GM21529 (cell line): ENCODE results near the gene RHOBTB1.

ENCODE experiments used
- ATAC-seq: cut with Tn5 transposase; IDR thresholded peaks from one replicate; pipeline ENCODE4 v1.9.1; 2021; ENCODE audit not compliant: unreplicated experiment

RHOBTB1 gene

GRCh38 chr10:60967260-60967659 lies 23.3 kb upstream of the RHOBTB1 start:
- ATAC-seq, result no peak

- ATAC-seq, result no peak
Measured at GRCh38 chr10:60965696-60966095, 21.7 kb upstream of the RHOBTB1 start.

GRCh38 chr10:60964257-60965235 lies 20.6 kb upstream of the RHOBTB1 start:
- peak; percentile 74 for ATAC-seq

- no peak for ATAC-seq
Measured at GRCh38 chr10:60963441-60964256, 19.7 kb upstream of the RHOBTB1 start.

GRCh38 chr10:60962946-60963345 lies 19.0 kb upstream of the RHOBTB1 start:
- no peak for ATAC-seq

GRCh38 chr10:60960913-60961312 lies 16.9 kb upstream of the RHOBTB1 start:
- no peak for ATAC-seq

- no peak for ATAC-seq
Measured at GRCh38 chr10:60960031-60960430, 16.0 kb upstream of the RHOBTB1 start.

- no peak for ATAC-seq
Measured at GRCh38 chr10:60958892-60959601, 15.1 kb upstream of the RHOBTB1 start.

- ATAC-seq, result no peak
Measured at GRCh38 chr10:60957667-60958221, 13.8 kb upstream of the RHOBTB1 start.

- no peak for ATAC-seq
Measured at GRCh38 chr10:60955957-60956425, 12.0 kb upstream of the RHOBTB1 start.

- no peak for ATAC-seq
Measured at GRCh38 chr10:60955316-60955715, 11.3 kb upstream of the RHOBTB1 start.

- ATAC-seq, result no peak
Measured at GRCh38 chr10:60954035-60954434, 10.1 kb upstream of the RHOBTB1 start.

- ATAC-seq, result no peak
Measured at GRCh38 chr10:60953420-60953819, 9.4 kb upstream of the RHOBTB1 start.

- no peak for ATAC-seq
Measured at GRCh38 chr10:60952846-60953220, 8.8 kb upstream of the RHOBTB1 start.

- ATAC-seq, result no peak
Measured at GRCh38 chr10:60952067-60952845, 8.3 kb upstream of the RHOBTB1 start.

- ATAC-seq, result no peak
Measured at GRCh38 chr10:60951272-60951724, 7.3 kb upstream of the RHOBTB1 start.

GRCh38 chr10:60950300-60950699 lies 6.3 kb upstream of the RHOBTB1 start:
- peak; percentile 69 for ATAC-seq

GRCh38 chr10:60948851-60949250 lies 4.9 kb upstream of the RHOBTB1 start:
- ATAC-seq, result no peak

- ATAC-seq, result no peak
Measured at GRCh38 chr10:60944910-60945297, 919 bp upstream of the RHOBTB1 start.
